HG02571 (cell line): ENCODE measurements around the gene PCDH9.

Source experiments
- ATAC-seq: cut with Tn5 transposase; IDR thresholded peaks from one replicate; pipeline ENCODE4 v1.9.1; 2021; ENCODE audit warnings: mild to moderate bottlenecking, moderate library complexity; ENCODE audit not compliant: unreplicated experiment

PCDH9 gene

GRCh38 chr13:66994097-66994496, 236.0 kb downstream of the PCDH9 start:
- ATAC-seq, result peak; percentile 73

- ATAC-seq, result no peak
These were observed 237.4 kb downstream of the PCDH9 start for GRCh38 chr13:66992719-66993118.

- no peak for ATAC-seq
These were observed 238.0 kb downstream of the PCDH9 start for GRCh38 chr13:66992183-66992582.

- no peak for ATAC-seq
These were observed 245.9 kb downstream of the PCDH9 start for GRCh38 chr13:66984241-66984640.

- no peak for ATAC-seq
These were observed 248.2 kb downstream of the PCDH9 start for GRCh38 chr13:66981912-66982311.

- ATAC-seq, result no peak
These were observed 253.0 kb downstream of the PCDH9 start for GRCh38 chr13:66977161-66977560.

GRCh38 chr13:66974889-66975288, 255.2 kb downstream of the PCDH9 start:
- ATAC-seq, result no peak

GRCh38 chr13:66974174-66974573, 256.0 kb downstream of the PCDH9 start:
- ATAC-seq, result no peak

- ATAC-seq, result no peak
These were observed 257.5 kb downstream of the PCDH9 start for GRCh38 chr13:66972659-66973058.

- ATAC-seq, result no peak
These were observed 259.1 kb downstream of the PCDH9 start for GRCh38 chr13:66971004-66971403.

- no peak for ATAC-seq
These were observed 260.8 kb downstream of the PCDH9 start for GRCh38 chr13:66969291-66969690.

GRCh38 chr13:66967811-66968597, 262.1 kb downstream of the PCDH9 start:
- ATAC-seq, result no peak

GRCh38 chr13:66965181-66965580, 265.0 kb downstream of the PCDH9 start:
- ATAC-seq, result no peak

GRCh38 chr13:66962953-66963352, 267.2 kb downstream of the PCDH9 start:
- no peak for ATAC-seq

- no peak for ATAC-seq
These were observed 271.5 kb downstream of the PCDH9 start for GRCh38 chr13:66958611-66959010.

GRCh38 chr13:66952507-66952906, 277.6 kb downstream of the PCDH9 start:
- ATAC-seq, result no peak

GRCh38 chr13:66951426-66951825, 278.7 kb downstream of the PCDH9 start:
- ATAC-seq, result no peak

GRCh38 chr13:66950666-66951065, 279.5 kb downstream of the PCDH9 start:
- no peak for ATAC-seq

GRCh38 chr13:66948910-66949309, 281.2 kb downstream of the PCDH9 start:
- no peak for ATAC-seq

- no peak for ATAC-seq
These were observed 286.6 kb downstream of the PCDH9 start for GRCh38 chr13:66943530-66943929.

- no peak for ATAC-seq
These were observed 290.0 kb downstream of the PCDH9 start for GRCh38 chr13:66940113-66940512.

GRCh38 chr13:66937423-66937822, 292.7 kb downstream of the PCDH9 start:
- no peak for ATAC-seq

- no peak for ATAC-seq
These were observed 296.1 kb downstream of the PCDH9 start for GRCh38 chr13:66933994-66934393.
